ENCODE results near the gene QRICH2.
A peak's percentile ranks its signal among the peaks of the same experiment; 100 is the strongest.
"Not testable (repeated sequence)": the region's sequence is repeated elsewhere in the genome, so short reads cannot be mapped to it uniquely, and the experiment has no call there.

QRICH2 gene

DNA sequence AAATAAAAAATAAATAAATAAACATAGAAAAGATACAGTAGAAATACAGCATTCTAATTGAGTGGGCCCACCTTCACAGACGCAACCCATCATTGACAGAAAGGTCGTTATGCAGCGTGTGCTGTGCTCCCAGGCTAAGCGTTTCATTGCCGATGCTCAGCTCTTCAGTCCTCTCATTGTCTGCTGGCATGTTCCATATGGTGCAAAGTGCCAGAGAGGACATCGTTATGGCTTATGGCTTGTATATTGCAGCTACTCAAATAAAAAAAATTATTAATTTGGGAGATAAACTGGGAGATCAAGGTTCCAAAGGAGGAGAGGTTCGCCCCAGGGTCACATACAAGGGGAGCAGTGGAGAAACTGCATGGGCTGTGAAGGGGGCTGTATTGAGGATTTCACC is 54.2 kb downstream of the QRICH2 start:
- no peaks in the 10 kb centered on the region for H3K36me3 ChIP-seq (ENCODE audit: insufficient read depth, low read length)
- H3K4me1 ChIP-seq (ENCODE audit: insufficient read depth, low read length, severe bottlenecking): peaks cover 12% of the 10 kb centered on the region
- no peaks in the 10 kb centered on the region for H3K79me2 ChIP-seq (ENCODE audit: insufficient read depth, low read length)
- H3F3A ChIP-seq (ENCODE audit: insufficient read depth, low read length): no peaks in the 10 kb centered on the region
- no peaks in the 10 kb centered on the region for H3K9me3 ChIP-seq (ENCODE audit: low read length)
- TF ChIP-seq, protein P1, sequence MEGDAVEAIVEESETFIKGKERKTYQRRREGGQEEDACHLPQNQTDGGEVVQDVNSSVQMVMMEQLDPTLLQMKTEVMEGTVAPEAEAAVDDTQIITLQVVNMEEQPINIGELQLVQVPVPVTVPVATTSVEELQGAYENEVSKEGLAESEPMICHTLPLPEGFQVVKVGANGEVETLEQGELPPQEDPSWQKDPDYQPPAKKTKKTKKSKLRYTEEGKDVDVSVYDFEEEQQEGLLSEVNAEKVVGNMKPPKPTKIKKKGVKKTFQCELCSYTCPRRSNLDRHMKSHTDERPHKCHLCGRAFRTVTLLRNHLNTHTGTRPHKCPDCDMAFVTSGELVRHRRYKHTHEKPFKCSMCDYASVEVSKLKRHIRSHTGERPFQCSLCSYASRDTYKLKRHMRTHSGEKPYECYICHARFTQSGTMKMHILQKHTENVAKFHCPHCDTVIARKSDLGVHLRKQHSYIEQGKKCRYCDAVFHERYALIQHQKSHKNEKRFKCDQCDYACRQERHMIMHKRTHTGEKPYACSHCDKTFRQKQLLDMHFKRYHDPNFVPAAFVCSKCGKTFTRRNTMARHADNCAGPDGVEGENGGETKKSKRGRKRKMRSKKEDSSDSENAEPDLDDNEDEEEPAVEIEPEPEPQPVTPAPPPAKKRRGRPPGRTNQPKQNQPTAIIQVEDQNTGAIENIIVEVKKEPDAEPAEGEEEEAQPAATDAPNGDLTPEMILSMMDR (IDR thresholded peaks at IDR 0.05; ENCODE audit: low read length): no peak
- TF ChIP-seq EZH2 (IDR thresholded peaks at IDR 0.05; ENCODE audit: borderline replicate concordance, low read length): no peak
- no peak overlapping the region for H3K4me3 ChIP-seq (ENCODE audit: low read depth, low read length, poor library complexity, severe bottlenecking)
- H4K20me1 ChIP-seq (ENCODE audit: insufficient read depth, low read length): no peaks in the 10 kb centered on the region
- H3K27ac ChIP-seq (ENCODE audit: low read depth, low read length, poor library complexity, severe bottlenecking): no peak overlapping the region
- H2AFZ ChIP-seq (ENCODE audit: low read length): no peak overlapping the region
- H3K9me2 ChIP-seq (ENCODE audit: low read depth, low read length): no peaks in the 10 kb centered on the region
- no peak overlapping the region for H3K9ac ChIP-seq (ENCODE audit: low read length)
- H3K27me3 ChIP-seq (ENCODE audit: insufficient read depth, low read length): peaks cover 5% of the 10 kb centered on the region; the same call in 1 of the 2 replicates
- H3K4me2 ChIP-seq (ENCODE audit: low read length): no peak overlapping the region

GRCh38 chr17:76252967-76253766 is 54.9 kb downstream of the QRICH2 start:
- not testable (repeated sequence) for H4K20me1 ChIP-seq (ENCODE audit: insufficient read depth, low read length); H3K27ac ChIP-seq (ENCODE audit: low read depth, low read length, poor library complexity, severe bottlenecking); H3K9me2 ChIP-seq (ENCODE audit: low read depth, low read length); H3K27me3 ChIP-seq (ENCODE audit: insufficient read depth, low read length); H2AFZ ChIP-seq (ENCODE audit: low read length); H3F3A ChIP-seq (ENCODE audit: insufficient read depth, low read length); H3K9ac ChIP-seq (ENCODE audit: low read length); H3K36me3 ChIP-seq (ENCODE audit: insufficient read depth, low read length); H3K79me2 ChIP-seq (ENCODE audit: insufficient read depth, low read length); H3K4me2 ChIP-seq (ENCODE audit: low read length); H3K9me3 ChIP-seq (ENCODE audit: low read length); H3K4me3 ChIP-seq (ENCODE audit: low read depth, low read length, poor library complexity, severe bottlenecking)
- H3K4me1 ChIP-seq (ENCODE audit: insufficient read depth, low read length, severe bottlenecking): peaks cover 12% of the 10 kb centered on the region

- Histone ChIP-seq H3K9ac (ENCODE audit: low read length) (no peak overlapping the region), H3K36me3 (ENCODE audit: insufficient read depth, low read length) (no peaks in the 10 kb centered on the region), H2AFZ (ENCODE audit: low read length) (no peak overlapping the region), H3K4me2 (ENCODE audit: low read length) (peak overlapping the region; percentile 26; the same call in 1 of the 2 replicates), H3K9me2 (ENCODE audit: low read depth, low read length) (no peaks in the 10 kb centered on the region), H3K9me3 (ENCODE audit: low read length) (no peaks in the 10 kb centered on the region), H4K20me1 (ENCODE audit: insufficient read depth, low read length) (no peaks in the 10 kb centered on the region), H3K27ac (ENCODE audit: low read depth, low read length, poor library complexity, severe bottlenecking) (no peak overlapping the region), H3K4me1 (ENCODE audit: insufficient read depth, low read length, severe bottlenecking) (peaks cover 12% of the 10 kb centered on the region), H3K79me2 (ENCODE audit: insufficient read depth, low read length) (no peaks in the 10 kb centered on the region), H3F3A (ENCODE audit: insufficient read depth, low read length) (no peaks in the 10 kb centered on the region), H3K4me3 (ENCODE audit: low read depth, low read length, poor library complexity, severe bottlenecking) (no peak overlapping the region), H3K27me3 (ENCODE audit: insufficient read depth, low read length) (peaks cover 5% of the 10 kb centered on the region; the same call in 1 of the 2 replicates)
- no peak for TF ChIP-seq EZH2 (IDR thresholded peaks at IDR 0.05; ENCODE audit: borderline replicate concordance, low read length)
- TF ChIP-seq, protein P1 (IDR thresholded peaks at IDR 0.05; ENCODE audit: low read length): no peak
These were observed 55.8 kb downstream of the QRICH2 start for GRCh38 chr17:76252040-76252954.

Data from OCI-LY1 (cell line).